HCT116 (cell line): ENCODE data around the gene PKHD1. TPM values are rescaled to one million over a fixed set of nuclear protein-coding genes. Genes with fewer than 3 reads are reported as not detected.

Source experiments
- ATAC-seq: fragments of 200-7000 bp; cut with Tn5 transposase; 2 replicates; pipeline ENCODE4 v1.9.1; 2020; ENCODE audit warnings: mild to moderate bottlenecking, moderate library complexity
- BruUV-seq: library from RNA; stranded (reverse); fragments of 400-500 nt; replicated peaks from 2 replicates; lab custom pipeline; 2021; lab: Mats Ljungman, UMichigan
- CTCF ChIA-PET: fragments of 300-600 bp; sonication (Branson Sonifier 250); formaldehyde crosslinking; loops from one replicate; lab custom pipeline; 2021; ENCODE audit warnings: antibody characterized with exemption; lab: Charles Lee
- POLR2A ChIA-PET: fragments of 300-600, 350-600 bp; sonication (Branson Sonifier 250); formaldehyde crosslinking; loops from one replicate; lab custom pipeline; 2021; ENCODE audit warnings: antibody characterized with exemption; lab: Charles Lee
- RAD21 ChIA-PET, 2 experiments: fragments of 300-600 bp; sonication (Branson Sonifier 250); formaldehyde crosslinking; loops; one replicate each; lab custom pipeline; 2023; ENCODE audit warnings: low total read pairs in 2 of 2; ENCODE audit not compliant: uncharacterized antibody in 2 of 2, unreplicated experiment in 2 of 2, low non-redundant PET in 1 of 2; lab: Charles Lee
- DNase-seq: peaks from one replicate; pipeline ENCODE4 v3.0.0-alpha.2; 2010; ENCODE audit warnings: low read depth, low spot score
- H2AFZ ChIP-seq: fragments of 200-600 bp; shearing (Covaris generic), sonication (generic); 2 replicates; pipeline ENCODE4 v1.6.1; 2017; ENCODE audit warnings: low read depth, mixed run types, mixed read lengths, antibody characterized with exemption, low read length; ENCODE audit not compliant: poor library complexity, severe bottlenecking
- H3K27ac ChIP-seq: 2 replicates; pipeline ENCODE4 v1.5.1; 2012; ENCODE audit warnings: low read depth, low read length
- H3K27me3 ChIP-seq: fragments of 200-600 bp; sonication (generic); 2 replicates; pipeline ENCODE4 v1.6.1; 2016; ENCODE audit warnings: mixed run types, low read length, mixed read lengths; ENCODE audit not compliant: insufficient read depth
- H3K36me3 ChIP-seq, 2 experiments: fragments of 200-500 bp in 1 of 2; fragments of 200-600 bp in 1 of 2; sonication (Bioruptor generic) in 1 of 2; sonication (generic) in 1 of 2; 2 replicates each; pipeline versions ENCODE4 v1.5.1 to v1.6.1; 2014 to 2016; ENCODE audit warnings: low read length in 2 of 2, inconsistent platforms in 1 of 2, mixed read lengths in 1 of 2, mixed run types in 1 of 2; ENCODE audit not compliant: insufficient read depth in 2 of 2, control insufficient read depth in 1 of 2
- H3K4me1 ChIP-seq, 2 experiments: fragments of 200-600 bp in 1 of 2; sonication (generic) in 1 of 2; 2 replicates each; pipeline versions ENCODE4 v1.5.1 to v1.6.1; 2012 to 2017; ENCODE audit warnings: low read length in 2 of 2, inconsistent platforms in 1 of 2, mild to moderate bottlenecking in 1 of 2, mixed read lengths in 1 of 2, mixed run types in 1 of 2, moderate library complexity in 1 of 2; ENCODE audit not compliant: insufficient read depth in 2 of 2, control insufficient read depth in 1 of 2
- H3K4me2 ChIP-seq: fragments of 200-600 bp; sonication (generic); 2 replicates; pipeline ENCODE4 v1.6.1; 2017; ENCODE audit warnings: mixed run types, low read length, mixed read lengths
- H3K4me3 ChIP-seq, 2 experiments: fragments of 200-600 bp in 1 of 2; sonication (generic) in 1 of 2; replicated peaks in 1 of 2; 2 replicates each; pipeline ENCODE4 v1.5.1; 2011 to 2016; ENCODE audit warnings: low read length in 2 of 2, control low read depth in 1 of 2, low read depth in 1 of 2, mild to moderate bottlenecking in 1 of 2, mixed read lengths in 1 of 2, mixed run types in 1 of 2
- H3K79me2 ChIP-seq: fragments of 200-600 bp; sonication (generic); 2 replicates; pipeline ENCODE4 v1.6.1; 2017; ENCODE audit warnings: mild to moderate bottlenecking, mixed run types, low read length, moderate library complexity, mixed read lengths; ENCODE audit not compliant: insufficient read depth
- H3K9ac ChIP-seq: fragments of 200-600 bp; sonication (generic); 2 replicates; pipeline ENCODE4 v1.6.1; 2016; ENCODE audit warnings: low read length, mixed read lengths
- H3K9me2 ChIP-seq: fragments of 200-600 bp; sonication (generic), shearing (Covaris generic); 2 replicates; pipeline ENCODE4 v1.6.1; 2017; ENCODE audit warnings: mixed run types, mild to moderate bottlenecking, moderate library complexity; ENCODE audit not compliant: insufficient read depth
- H3K9me3 ChIP-seq, 2 experiments: fragments of 200-500 bp in 1 of 2; fragments of 200-600 bp in 1 of 2; sonication (Bioruptor generic) in 1 of 2; sonication (generic) in 1 of 2; 2 replicates each; pipeline ENCODE4 v1.6.1; 2014 to 2017; ENCODE audit warnings: low read length in 2 of 2, mixed read lengths in 2 of 2, inconsistent platforms in 1 of 2, low read depth in 1 of 2, mild to moderate bottlenecking in 1 of 2, mixed run types in 1 of 2, moderate library complexity in 1 of 2; ENCODE audit not compliant: control insufficient read depth in 1 of 2, insufficient read depth in 1 of 2
- H4K20me1 ChIP-seq: fragments of 200-600 bp; sonication (generic), shearing (Covaris generic); 2 replicates; pipeline ENCODE4 v1.6.1; 2017; ENCODE audit warnings: mixed run types, mild to moderate bottlenecking, moderate library complexity; ENCODE audit not compliant: insufficient read depth
- CBX3 ChIP-seq: IDR thresholded peaks from 2 replicates; pipeline ENCODE4 v1.6.1; 2012; ENCODE audit warnings: low read depth
- CEBPB ChIP-seq: IDR thresholded peaks from 2 replicates; pipeline ENCODE4 v1.6.1; 2012; ENCODE audit warnings: low read depth
- EGR1 ChIP-seq: IDR thresholded peaks from 2 replicates; pipeline ENCODE4 v1.6.1; 2012; ENCODE audit warnings: low read depth
- ELF1 ChIP-seq: IDR thresholded peaks from 2 replicates; pipeline ENCODE4 v1.6.1; 2012; ENCODE audit warnings: low read depth, borderline replicate concordance
- EZH2phosphoT487 ChIP-seq: fragments of 200-600 bp; IDR thresholded peaks from 2 replicates; pipeline ENCODE4 v1.6.1; 2018; ENCODE audit warnings: antibody characterized with exemption, borderline replicate concordance
- FOSL1 ChIP-seq: IDR thresholded peaks from 2 replicates; pipeline ENCODE4 v1.6.1; 2012; ENCODE audit warnings: low read depth
- JUND ChIP-seq: IDR thresholded peaks from 2 replicates; pipeline ENCODE4 v1.6.1; 2012
- POLR2A ChIP-seq: IDR thresholded peaks from 2 replicates; pipeline ENCODE4 v1.7.0; 2011; ENCODE audit warnings: borderline replicate concordance; ENCODE audit not compliant: insufficient read depth, insufficient read length; ENCODE audit errors: extremely low read depth
- POLR2AphosphoS5 ChIP-seq: IDR thresholded peaks from 2 replicates; pipeline ENCODE4 v1.6.1; 2011; ENCODE audit warnings: mild to moderate bottlenecking, low read depth, low read length, moderate library complexity
- REST ChIP-seq: IDR thresholded peaks from 2 replicates; pipeline ENCODE4 v1.6.1; 2012; ENCODE audit warnings: low read depth
- SIN3A ChIP-seq: IDR thresholded peaks from 2 replicates; pipeline ENCODE4 v1.6.1; 2012; ENCODE audit warnings: low read depth
- SP1 ChIP-seq: IDR thresholded peaks from 2 replicates; pipeline ENCODE4 v1.6.1; 2012; ENCODE audit warnings: low read depth
- SRF ChIP-seq: IDR thresholded peaks from 2 replicates; pipeline ENCODE4 v1.6.1; 2012; ENCODE audit warnings: low read depth
- TCF7L2 ChIP-seq: IDR thresholded peaks from 2 replicates; pipeline ENCODE4 v1.7.0; 2011; ENCODE audit warnings: borderline replicate concordance, inconsistent platforms; ENCODE audit not compliant: insufficient read depth, insufficient read length; ENCODE audit errors: extremely low read depth
- YY1 ChIP-seq: IDR thresholded peaks from 2 replicates; pipeline ENCODE4 v1.6.1; 2011; ENCODE audit warnings: low read length, low read depth, moderate library complexity, mild to moderate bottlenecking; ENCODE audit not compliant: insufficient replicate concordance; ENCODE audit errors: extremely low read depth
- ZFX ChIP-seq: fragments of 450-650 bp; IDR thresholded peaks from 2 replicates; pipeline ENCODE4 v1.6.1; 2017
- intact Hi-C: fragments of 100-400 bp; cut with micrococcal nuclease; formaldehyde crosslinking; loops from 2 replicates; pipeline ENCODE4 v1.10.0; 2022
- total RNA-seq: library from RNA; stranded (reverse); gene quantifications from one replicate; pipeline ENCODE4 v1.2.1, GENCODE V29; 2021; ENCODE audit not compliant: unreplicated experiment
- TF ChIP-seq, protein P1 (sequence below): IDR thresholded peaks from 2 replicates; pipeline ENCODE4 v1.6.1; 2012
- TF ChIP-seq, protein P2 (sequence below): IDR thresholded peaks from 2 replicates; pipeline ENCODE4 v1.6.1; 2011; ENCODE audit warnings: mild to moderate bottlenecking, low read length, moderate library complexity; ENCODE audit not compliant: insufficient replicate concordance; ENCODE audit errors: extremely low read depth

The PKHD1 gene
- total RNA-seq, 1 experiment from 2014 or later = not detected

DNA sequence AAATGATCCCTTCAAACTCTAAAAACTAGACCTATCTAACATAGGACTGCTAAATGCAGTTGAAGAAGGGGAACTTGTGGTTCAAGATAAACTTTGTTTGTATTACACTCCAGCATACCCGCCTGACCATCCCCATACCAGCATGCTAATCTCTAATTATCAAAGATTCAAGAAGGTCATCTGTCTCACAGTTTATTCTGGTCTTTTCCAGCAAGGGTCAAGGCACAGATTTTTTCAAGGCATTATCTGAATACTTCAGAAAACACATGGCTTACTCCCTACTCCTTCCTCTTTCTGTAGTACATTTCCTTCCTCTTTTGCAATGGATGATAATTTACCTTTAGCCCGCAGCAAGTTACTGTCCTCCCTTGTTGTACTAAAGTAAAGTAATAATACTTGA, 174.1 kb downstream of the PKHD1 start:
- Histone ChIP-seq H3K9ac (no peak overlapping the region), H3K9me2 (no peaks in the 10 kb centered on the region), H3K27me3 (no peaks in the 10 kb centered on the region), H3K27ac (no peak overlapping the region), H3K36me3 (no peaks in the 10 kb centered on the region), H3K4me1 (no peaks in the 10 kb centered on the region), H3K79me2 (no peaks in the 10 kb centered on the region), H4K20me1 (no peaks in the 10 kb centered on the region), H3K4me3 (no peak overlapping the region), H3K4me2 (no peak overlapping the region), H3K9me3 (no peaks in the 10 kb centered on the region), H2AFZ (no peak overlapping the region)
- no TSS peak for BruUV-seq
- no peak for ATAC-seq
- ChIA-PET RAD21 (no interaction called here), POLR2A (no interaction called here), CTCF (no interaction called here)
- intact Hi-C loops = no loop called here
- DNase-seq = no peak
- no peak for TF ChIP-seq REST
- TF ChIP-seq JUND = no peak
- no peak for TF ChIP-seq EZH2phosphoT487
- no peak for TF ChIP-seq CEBPB
- no peak for TF ChIP-seq SP1
- TF ChIP-seq YY1 = no peak
- no peak for TF ChIP-seq ELF1
- TF ChIP-seq CBX3 = no peak
- TF ChIP-seq, protein P1, sequence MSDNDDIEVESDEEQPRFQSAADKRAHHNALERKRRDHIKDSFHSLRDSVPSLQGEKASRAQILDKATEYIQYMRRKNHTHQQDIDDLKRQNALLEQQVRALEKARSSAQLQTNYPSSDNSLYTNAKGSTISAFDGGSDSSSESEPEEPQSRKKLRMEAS = no peak
- TF ChIP-seq ZFX = no peak
- TF ChIP-seq POLR2AphosphoS5 = no peak
- no peak for TF ChIP-seq TCF7L2
- TF ChIP-seq, protein P2, sequence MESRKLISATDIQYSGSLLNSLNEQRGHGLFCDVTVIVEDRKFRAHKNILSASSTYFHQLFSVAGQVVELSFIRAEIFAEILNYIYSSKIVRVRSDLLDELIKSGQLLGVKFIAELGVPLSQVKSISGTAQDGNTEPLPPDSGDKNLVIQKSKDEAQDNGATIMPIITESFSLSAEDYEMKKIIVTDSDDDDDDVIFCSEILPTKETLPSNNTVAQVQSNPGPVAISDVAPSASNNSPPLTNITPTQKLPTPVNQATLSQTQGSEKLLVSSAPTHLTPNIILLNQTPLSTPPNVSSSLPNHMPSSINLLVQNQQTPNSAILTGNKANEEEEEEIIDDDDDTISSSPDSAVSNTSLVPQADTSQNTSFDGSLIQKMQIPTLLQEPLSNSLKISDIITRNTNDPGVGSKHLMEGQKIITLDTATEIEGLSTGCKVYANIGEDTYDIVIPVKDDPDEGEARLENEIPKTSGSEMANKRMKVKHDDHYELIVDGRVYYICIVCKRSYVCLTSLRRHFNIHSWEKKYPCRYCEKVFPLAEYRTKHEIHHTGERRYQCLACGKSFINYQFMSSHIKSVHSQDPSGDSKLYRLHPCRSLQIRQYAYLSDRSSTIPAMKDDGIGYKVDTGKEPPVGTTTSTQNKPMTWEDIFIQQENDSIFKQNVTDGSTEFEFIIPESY = no peak
- TF ChIP-seq SIN3A = no peak
- no peak for TF ChIP-seq POLR2A
- no peak for TF ChIP-seq EGR1
- TF ChIP-seq FOSL1 = no peak
- TF ChIP-seq SRF = no peak
